ENCODE data around the gene PAX6.
A peak's percentile ranks its signal among the peaks of the same experiment; 100 is the strongest.

PAX6 gene

GRCh38 chr11:31802000-31802551 lies 9.0 kb downstream of the PAX6 start:
- intact Hi-C loops (cut with DNase I), result no loop called here
- DNase-seq, result no peak

- intact Hi-C loops (cut with DNase I), result no loop called here
- DNase-seq, result peak in 1 of 42 donors; percentile 33
These were observed 9.8 kb downstream of the PAX6 start for GRCh38 chr11:31801298-31801702.

- peak in 1 of 42 donors; percentile 38 for DNase-seq
These were observed 10.5 kb downstream of the PAX6 start for GRCh38 chr11:31800398-31801265.

GRCh38 chr11:31799435-31800397 lies 11.4 kb downstream of the PAX6 start:
- peak in 1 of 42 donors; percentile 42 for DNase-seq
- intact Hi-C loops (cut with DNase I), result no loop called here

More at GRCh38 chr11:31800398-31801265, 10.5 kb downstream of the PAX6 start:
- intact Hi-C loops (cut with DNase I), result no loop called here

- peak in 2 of 42 donors; percentile 11 to 40 for DNase-seq
- intact Hi-C loops (cut with DNase I), result no loop called here
These were observed 12.3 kb downstream of the PAX6 start for GRCh38 chr11:31798554-31799434.

GRCh38 chr11:31798057-31798553 lies 13.0 kb downstream of the PAX6 start:
- peak in 1 of 42 donors; percentile 39 for DNase-seq
- intact Hi-C loops (cut with DNase I), result no loop called here

GRCh38 chr11:31797190-31798056 lies 13.7 kb downstream of the PAX6 start:
- intact Hi-C loops (cut with DNase I), result no loop called here
- peak in 2 of 42 donors; percentile 4 to 37 for DNase-seq

GRCh38 chr11:31796499-31797189 lies 14.5 kb downstream of the PAX6 start:
- DNase-seq, result peak in 1 of 42 donors; percentile 28
- intact Hi-C loops (cut with DNase I), result no loop called here

- DNase-seq, result peak in 1 of 42 donors; percentile 33
- intact Hi-C loops (cut with DNase I), result no loop called here
These were observed 15.2 kb downstream of the PAX6 start for GRCh38 chr11:31795706-31796498.

- intact Hi-C loops (cut with DNase I), result no loop called here
- peak in 1 of 42 donors; percentile 13 for DNase-seq
These were observed 16.6 kb downstream of the PAX6 start for GRCh38 chr11:31794548-31794947.

GRCh38 chr11:31793264-31793663 lies 17.9 kb downstream of the PAX6 start:
- intact Hi-C loops (cut with DNase I), result no loop called here
- peak in 1 of 42 donors; percentile 24 for DNase-seq

GRCh38 chr11:31792456-31792855 lies 18.7 kb downstream of the PAX6 start:
- intact Hi-C loops (cut with DNase I), result no loop called here

GRCh38 chr11:31792036-31792435 lies 19.1 kb downstream of the PAX6 start:
- intact Hi-C loops (cut with DNase I), result no loop called here

More at GRCh38 chr11:31792456-31792855, 18.7 kb downstream of the PAX6 start:
- peak in 1 of 42 donors; percentile 16 for DNase-seq

GRCh38 chr11:31790649-31791048 lies 20.5 kb downstream of the PAX6 start:
- intact Hi-C loops (cut with DNase I), result no loop called here

More at GRCh38 chr11:31792036-31792435, 19.1 kb downstream of the PAX6 start:
- DNase-seq, result peak in 1 of 42 donors; percentile 38

GRCh38 chr11:31788085-31788484 lies 23.0 kb downstream of the PAX6 start:
- DNase-seq, result peak in 1 of 42 donors; percentile 38
- intact Hi-C loops (cut with DNase I), result no loop called here

More at GRCh38 chr11:31790649-31791048, 20.5 kb downstream of the PAX6 start:
- DNase-seq, result peak in 1 of 42 donors; percentile 39
